ENCODE measurements around the gene ACTL7A.
"Not testable (repeated sequence)": the region's sequence is repeated elsewhere in the genome, so short reads cannot be mapped to it uniquely, and the experiment has no call there.

Gene ACTL7A

GRCh38 chr9:108837530-108837929 lies 24.5 kb upstream of the ACTL7A start:
- no peak for DNase-seq (ENCODE audit: extremely low read depth, low read depth)
- TF ChIP-seq CTCF (IDR thresholded peaks at IDR 0.05; ENCODE audit: low read depth, low read length), result no peak

GRCh38 chr9:108838017-108838416 lies 24.0 kb upstream of the ACTL7A start:
- TF ChIP-seq CTCF (IDR thresholded peaks at IDR 0.05; ENCODE audit: low read depth, low read length), result no peak
- no peak for DNase-seq (ENCODE audit: extremely low read depth, low read depth)

GRCh38 chr9:108839561-108839960 lies 22.5 kb upstream of the ACTL7A start:
- DNase-seq (ENCODE audit: extremely low read depth, low read depth), result not testable (repeated sequence)

GRCh38 chr9:108842610-108843295 lies 19.3 kb upstream of the ACTL7A start:
- no peak for TF ChIP-seq CTCF (IDR thresholded peaks at IDR 0.05; ENCODE audit: low read depth, low read length)
- DNase-seq (ENCODE audit: extremely low read depth, low read depth), result no peak

GRCh38 chr9:108844391-108844790 lies 17.7 kb upstream of the ACTL7A start:
- TF ChIP-seq CTCF (IDR thresholded peaks at IDR 0.05; ENCODE audit: low read depth, low read length), result no peak
- no peak for DNase-seq (ENCODE audit: extremely low read depth, low read depth)

GRCh38 chr9:108844856-108845255 lies 17.2 kb upstream of the ACTL7A start:
- no peak for DNase-seq (ENCODE audit: extremely low read depth, low read depth)

GRCh38 chr9:108845507-108845906 lies 16.6 kb upstream of the ACTL7A start:
- TF ChIP-seq CTCF (IDR thresholded peaks at IDR 0.05; ENCODE audit: low read depth, low read length), result no peak
- no peak for DNase-seq (ENCODE audit: extremely low read depth, low read depth)

More at GRCh38 chr9:108844856-108845255, 17.2 kb upstream of the ACTL7A start:
- TF ChIP-seq CTCF (IDR thresholded peaks at IDR 0.05; ENCODE audit: low read depth, low read length), result no peak

GRCh38 chr9:108845947-108846346 lies 16.1 kb upstream of the ACTL7A start:
- no peak for DNase-seq (ENCODE audit: extremely low read depth, low read depth)
- TF ChIP-seq CTCF (IDR thresholded peaks at IDR 0.05; ENCODE audit: low read depth, low read length), result no peak

- DNase-seq (ENCODE audit: extremely low read depth, low read depth), result not testable (repeated sequence)
Observed at GRCh38 chr9:108848296-108848695, 13.8 kb upstream of the ACTL7A start.
